Skeletal muscle tissue (tissue), 2 donors: ENCODE measurements around the gene RGN. TPM values are rescaled to one million over a fixed set of nuclear protein-coding genes. Genes with fewer than 3 reads are reported as not detected.

ENCODE experiments used
- small RNA-seq: library from RNA; depleted of rRNA; stranded (forward); fragments of <200 nt; gene quantifications from one replicate; pipeline ENCODE3, GENCODE V24; 2014
- total RNA-seq: library from RNA; depleted of rRNA; stranded (reverse); fragments of >200 nt; gene quantifications from one replicate; pipeline ENCODE4 v1.2.3, GENCODE V29; 2014

RGN gene
- total RNA-seq, 1 donor from 2014 or later = 3.1 TPM

Small RNA genes lying within 50 kb of the gene (small RNA-seq; reads per million reads assigned to genes)
- gene RNU12-2P = 1.2 reads per million, percentile 81 among the genes with 10 or more reads in this experiment
- gene RNU6-1189P = not detected

Other genes starting within 250 kb of the RGN start
- 14.6 TPM for gene RP2, start 241.4 kb upstream of the RGN start, total RNA-seq
- 5.2 TPM for gene JADE3, start 166.0 kb upstream of the RGN start, total RNA-seq
- 75.2 TPM for gene NDUFB11, start 66.3 kb downstream of the RGN start, total RNA-seq
- gene RBM10, start 66.8 kb downstream of the RGN start, total RNA-seq = 30.8 TPM
- 57.4 TPM for gene UBA1, start 115.4 kb downstream of the RGN start, total RNA-seq
- gene CDK16, start 140.2 kb downstream of the RGN start, total RNA-seq = 38.6 TPM
- gene USP11, start 154.6 kb downstream of the RGN start, total RNA-seq = 61.1 TPM